WERI-Rb-1 (cell line): Measurements from ENCODE around the gene AK3.

Experiments
- DNase-seq: peaks from one replicate; pipeline ENCODE4 v3.0.0-alpha.2; 2020
- H3K27ac ChIP-seq: fragments of 250-450 bp; sonication (Bioruptor Pico); 2 replicates; pipeline ENCODE4 v1.5.1; 2020; ENCODE audit warnings: mild to moderate bottlenecking, moderate library complexity
- H3K27me3 ChIP-seq: fragments of 250-450 bp; sonication (Bioruptor Pico); 2 replicates; pipeline ENCODE4 v1.5.1; 2021; ENCODE audit warnings: mild to moderate bottlenecking, low read depth, moderate library complexity; ENCODE audit not compliant: insufficient read depth, severe bottlenecking
- H3K36me3 ChIP-seq: fragments of 250-450 bp; sonication (Bioruptor Pico); 2 replicates; pipeline ENCODE4 v1.5.1; 2020; ENCODE audit warnings: mild to moderate bottlenecking, moderate library complexity
- H3K4me3 ChIP-seq: 2 replicates; pipeline ENCODE4 v1.5.1; 2011; ENCODE audit warnings: low read depth, mild to moderate bottlenecking, control low read depth, low read length
- H3K9me3 ChIP-seq: fragments of 250-450 bp; sonication (Bioruptor Pico); 2 replicates; pipeline ENCODE4 v1.5.1; 2021; ENCODE audit warnings: mild to moderate bottlenecking, moderate library complexity; ENCODE audit not compliant: severe bottlenecking
- CTCF ChIP-seq: IDR thresholded peaks from 2 replicates; pipeline ENCODE4 v1.5.1; 2011; ENCODE audit warnings: low read depth, mild to moderate bottlenecking, control low read depth, inconsistent platforms, low read length

AK3 gene

DNA sequence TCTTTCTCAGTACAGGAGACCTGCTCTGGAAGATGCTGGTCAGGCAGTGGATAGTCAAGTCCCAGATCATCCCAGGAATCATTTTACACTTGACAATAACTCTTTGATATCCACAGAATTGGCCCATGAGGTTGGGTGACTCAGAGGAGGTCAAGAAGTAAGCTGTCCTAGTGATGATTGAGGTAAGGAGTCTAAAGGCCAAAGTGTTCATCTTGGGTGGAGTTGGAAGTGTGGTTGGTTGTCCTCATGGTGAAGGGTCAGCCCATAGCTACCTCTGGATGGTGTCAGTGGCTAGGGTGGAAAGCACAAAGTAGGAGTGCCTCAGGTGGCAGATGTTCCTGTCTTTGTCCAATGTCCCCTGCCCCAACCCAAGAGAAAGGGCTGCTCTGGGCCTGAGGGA, 27.7 kb upstream of the AK3 start:
- no peak overlapping the region for H3K4me3 ChIP-seq
- TF ChIP-seq CTCF: no peak
- H3K27me3 ChIP-seq: no peaks in the 10 kb centered on the region
- H3K27ac ChIP-seq: no peak overlapping the region
- H3K36me3 ChIP-seq: no peaks in the 10 kb centered on the region
- DNase-seq: no peak
- H3K9me3 ChIP-seq: no peaks in the 10 kb centered on the region

- TF ChIP-seq CTCF: no peak
- DNase-seq: no peak
- Histone ChIP-seq H3K27me3 (no peaks in the 10 kb centered on the region), H3K9me3 (no peaks in the 10 kb centered on the region), H3K27ac (no peak overlapping the region), H3K4me3 (no peak overlapping the region), H3K36me3 (no peaks in the 10 kb centered on the region)
These were observed 23.0 kb upstream of the AK3 start for GRCh38 chr9:4764033-4764432.

DNA sequence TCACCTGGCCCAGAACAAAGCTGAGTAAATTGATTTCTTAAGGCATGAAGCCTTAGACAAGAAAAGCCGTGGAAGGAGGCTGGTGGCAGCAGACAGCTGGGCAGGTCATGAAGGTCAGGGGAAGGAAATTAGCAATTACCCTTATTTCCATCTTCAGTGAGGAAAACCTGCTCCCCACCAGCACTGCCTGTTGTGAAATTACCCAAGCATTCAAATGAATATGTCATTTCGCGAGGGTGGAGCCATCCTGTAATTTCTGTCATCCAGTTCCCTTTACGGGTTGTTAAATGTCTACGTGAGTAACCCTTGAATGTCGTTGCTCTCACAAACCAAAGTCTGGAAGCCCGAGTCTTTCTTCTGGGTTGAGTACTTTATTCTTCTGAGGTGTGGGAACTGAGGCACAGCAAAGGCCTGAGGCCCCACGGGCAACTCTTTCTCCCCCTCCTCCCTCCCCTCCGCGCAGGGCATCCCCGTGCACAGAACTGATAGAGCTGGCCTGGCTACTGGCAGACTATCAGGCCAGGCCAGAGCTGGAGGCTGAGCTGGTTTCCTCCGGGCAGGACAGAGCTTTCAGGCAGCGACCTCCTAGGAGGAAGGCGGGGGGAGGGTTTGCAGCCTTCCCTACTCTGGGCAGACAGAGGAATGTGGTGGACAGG, 22.0 kb upstream of the AK3 start:
- Histone ChIP-seq H3K27ac (no peak overlapping the region), H3K27me3 (no peaks in the 10 kb centered on the region), H3K4me3 (no peak overlapping the region), H3K36me3 (no peaks in the 10 kb centered on the region), H3K9me3 (no peaks in the 10 kb centered on the region)
- DNase-seq: no peak
- TF ChIP-seq CTCF: no peak

GRCh38 chr9:4762108-4762885, 21.3 kb upstream of the AK3 start:
- peak; percentile 73 for DNase-seq
- Histone ChIP-seq H3K27ac (no peak overlapping the region), H3K36me3 (no peaks in the 10 kb centered on the region), H3K9me3 (no peaks in the 10 kb centered on the region), H3K27me3 (no peaks in the 10 kb centered on the region), H3K4me3 (no peak overlapping the region)
- TF ChIP-seq CTCF: peak; percentile 84

- H3K36me3 ChIP-seq: no peaks in the 10 kb centered on the region
- no peak overlapping the region for H3K4me3 ChIP-seq
- H3K27me3 ChIP-seq: no peaks in the 10 kb centered on the region
- no peak for DNase-seq
- H3K27ac ChIP-seq: no peak overlapping the region
- TF ChIP-seq CTCF: no peak
- H3K9me3 ChIP-seq: no peaks in the 10 kb centered on the region
These were observed 19.1 kb upstream of the AK3 start for GRCh38 chr9:4760122-4760521.
